Superior temporal gyrus (tissue), 1 donor: ENCODE data around the gene FAM50B.
"Not testable (repeated sequence)": the region's sequence is repeated elsewhere in the genome, so short reads cannot be mapped to it uniquely, and the experiment has no call there.

Source experiments
- DNase-seq: peaks from one replicate; pipeline ENCODE4 v3.0.0-alpha.2; 2016; ENCODE audit errors: extremely low spot score

FAM50B gene

GRCh38 chr6:3847521-3847920 is 1.7 kb upstream of the FAM50B start:
- no peak for DNase-seq

GRCh38 chr6:3848380-3848779 is 793 bp upstream of the FAM50B start:
- peak; percentile 32 for DNase-seq

- DNase-seq: no peak
Measured at GRCh38 chr6:3849681-3850450, 693 bp downstream of the FAM50B start.

GRCh38 chr6:3850451-3851203 is 1.5 kb downstream of the FAM50B start:
- DNase-seq: no peak

- no peak for DNase-seq
Measured at GRCh38 chr6:3851839-3852238, 2.7 kb downstream of the FAM50B start.

GRCh38 chr6:3852391-3852790 is 3.2 kb downstream of the FAM50B start:
- no peak for DNase-seq

GRCh38 chr6:3855866-3856265 is 6.7 kb downstream of the FAM50B start:
- DNase-seq: no peak

GRCh38 chr6:3856576-3856975 is 7.4 kb downstream of the FAM50B start:
- no peak for DNase-seq

GRCh38 chr6:3857468-3858456 is 8.6 kb downstream of the FAM50B start:
- no peak for DNase-seq

GRCh38 chr6:3859878-3860552 is 10.8 kb downstream of the FAM50B start:
- DNase-seq: no peak

GRCh38 chr6:3861424-3861823 is 12.3 kb downstream of the FAM50B start:
- no peak for DNase-seq

GRCh38 chr6:3862038-3862437 is 12.9 kb downstream of the FAM50B start:
- DNase-seq: no peak

GRCh38 chr6:3863322-3863721 is 14.1 kb downstream of the FAM50B start:
- not testable (repeated sequence) for DNase-seq

- DNase-seq: no peak
Measured at GRCh38 chr6:3865463-3865862, 16.3 kb downstream of the FAM50B start.

GRCh38 chr6:3867641-3868502 is 18.7 kb downstream of the FAM50B start:
- DNase-seq: peak; percentile 21

GRCh38 chr6:3868544-3868943 is 19.4 kb downstream of the FAM50B start:
- DNase-seq: peak; percentile 59

GRCh38 chr6:3869284-3869631 is 20.1 kb downstream of the FAM50B start:
- no peak for DNase-seq

GRCh38 chr6:3869632-3870527 is 20.7 kb downstream of the FAM50B start:
- no peak for DNase-seq

GRCh38 chr6:3870528-3870925 is 21.4 kb downstream of the FAM50B start:
- no peak for DNase-seq

- no peak for DNase-seq
Measured at GRCh38 chr6:3871515-3871914, 22.3 kb downstream of the FAM50B start.
